GM18498 (cell line): ENCODE data around the gene MON1A.
"Not testable (repeated sequence)": the region's sequence is repeated elsewhere in the genome, so short reads cannot be mapped to it uniquely, and the experiment has no call there.

ENCODE experiments used
- ATAC-seq: cut with Tn5 transposase; IDR thresholded peaks from one replicate; pipeline ENCODE4 v1.9.1; 2021; ENCODE audit warnings: mild to moderate bottlenecking, moderate library complexity; ENCODE audit not compliant: unreplicated experiment

MON1A gene

GRCh38 chr3:49924683-49925082, 4.9 kb downstream of the MON1A start:
- no peak for ATAC-seq

- not testable (repeated sequence) for ATAC-seq
These were observed 11.6 kb downstream of the MON1A start for GRCh38 chr3:49917806-49918590.

GRCh38 chr3:49916686-49917085, 12.9 kb downstream of the MON1A start:
- no peak for ATAC-seq

GRCh38 chr3:49914906-49915305, 14.7 kb downstream of the MON1A start:
- ATAC-seq, result no peak

GRCh38 chr3:49912881-49913281, 16.7 kb downstream of the MON1A start:
- no peak for ATAC-seq

- no peak for ATAC-seq
These were observed 18.0 kb downstream of the MON1A start for GRCh38 chr3:49911611-49912010.

GRCh38 chr3:49911124-49911420, 18.5 kb downstream of the MON1A start:
- no peak for ATAC-seq

- ATAC-seq, result no peak
These were observed 19.0 kb downstream of the MON1A start for GRCh38 chr3:49910409-49911123.

- no peak for ATAC-seq
These were observed 21.0 kb downstream of the MON1A start for GRCh38 chr3:49908373-49909199.

GRCh38 chr3:49906073-49906743, 23.4 kb downstream of the MON1A start:
- no peak for ATAC-seq

GRCh38 chr3:49904448-49904847, 25.2 kb downstream of the MON1A start:
- ATAC-seq, result not testable (repeated sequence)

- peak; percentile 74 for ATAC-seq
These were observed 25.9 kb downstream of the MON1A start, which contains the start of gene MST1R for GRCh38 chr3:49903451-49904424. Gene MST1R, minus strand, starts transcription at chr3:49903873. Its CDS starts 264 bp downstream, at chr3:49903609.

- no peak for ATAC-seq
These were observed 26.9 kb downstream of the MON1A start for GRCh38 chr3:49902511-49903345.

GRCh38 chr3:49901366-49902339, 28.0 kb downstream of the MON1A start:
- ATAC-seq, result no peak

- ATAC-seq, result no peak
These were observed 29.0 kb downstream of the MON1A start for GRCh38 chr3:49900491-49901153.

GRCh38 chr3:49899815-49900214, 29.8 kb downstream of the MON1A start:
- ATAC-seq, result no peak

GRCh38 chr3:49898991-49899390, 30.6 kb downstream of the MON1A start:
- no peak for ATAC-seq
